Stimulated activated CD8-positive, alpha-beta memory T cell treated with anti-CD3 and anti-CD28 coated beads, Interleukin-15, amount 100 ng/mL, for 1 hour (primary cell): Measurements from ENCODE around the gene SLCO2B1.

Experiments
- DNase-seq: peaks from one replicate; pipeline ENCODE4 v3.0.0-alpha.2; 2020; ENCODE audit warnings: low read depth

SLCO2B1 gene

GRCh38 chr11:75193711-75194110, 42.8 kb downstream of the SLCO2B1 start:
- no peak for DNase-seq

- no peak for DNase-seq
Observed at GRCh38 chr11:75194147-75194546, 43.2 kb downstream of the SLCO2B1 start.

DNA sequence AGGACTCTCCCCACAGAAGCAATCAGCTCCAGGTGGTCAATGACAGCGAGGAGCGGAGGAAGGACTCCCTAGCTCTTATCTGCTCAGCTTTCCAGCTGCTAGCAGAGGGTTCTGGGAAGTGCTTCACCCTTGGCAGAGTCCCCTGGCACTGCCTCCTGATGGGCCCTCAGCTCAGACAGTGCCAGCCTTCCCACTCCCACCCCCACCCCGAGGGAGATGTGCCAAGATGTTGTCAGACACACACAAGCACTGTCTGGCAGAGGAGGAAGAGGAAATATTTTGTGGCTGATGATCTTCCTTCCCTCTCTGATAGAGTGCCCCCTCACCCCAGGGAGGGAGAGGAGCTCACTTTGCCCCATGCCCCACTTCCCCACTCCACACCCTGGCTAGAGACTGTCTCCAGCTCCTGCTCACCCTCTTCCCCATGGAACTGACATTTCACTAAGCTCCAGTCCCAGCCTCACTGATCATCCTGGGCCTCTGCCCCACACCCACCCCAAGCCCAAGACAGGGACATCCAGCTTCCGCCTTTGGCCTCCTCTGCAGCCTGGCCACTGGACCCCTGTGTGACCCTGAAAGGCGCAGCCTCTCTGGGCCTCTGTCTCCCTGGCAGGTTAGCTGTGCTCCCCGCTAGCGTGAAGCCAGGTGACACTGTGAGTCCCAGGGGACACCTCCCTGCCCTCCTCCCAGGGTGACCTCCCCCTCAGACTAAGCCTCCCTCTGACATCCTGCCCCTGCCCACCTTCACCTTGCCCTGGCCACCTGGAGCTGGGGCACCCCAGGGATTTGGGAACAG, 44.5 kb downstream of the SLCO2B1 start:
- DNase-seq: no peak

DNA sequence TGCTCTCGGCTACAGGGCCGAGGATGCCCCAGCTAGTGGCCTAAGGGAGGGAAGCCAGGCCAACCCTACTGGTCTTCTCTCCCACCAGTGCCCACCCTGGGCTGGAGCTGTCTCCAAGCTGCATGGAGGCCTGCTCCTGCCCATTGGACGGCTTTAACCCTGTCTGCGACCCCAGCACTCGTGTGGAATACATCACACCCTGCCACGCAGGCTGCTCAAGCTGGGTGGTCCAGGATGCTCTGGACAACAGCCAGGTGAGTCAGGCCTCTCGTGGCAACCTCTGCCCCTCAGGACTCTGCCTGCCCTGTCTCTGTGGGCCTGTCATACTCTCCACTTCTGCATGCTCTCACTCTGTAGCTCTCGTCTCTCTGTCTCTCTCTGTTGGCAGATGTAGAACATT, 45.5 kb downstream of the SLCO2B1 start:
- DNase-seq: no peak

GRCh38 chr11:75197512-75198277, 46.8 kb downstream of the SLCO2B1 start:
- no peak for DNase-seq

DNA sequence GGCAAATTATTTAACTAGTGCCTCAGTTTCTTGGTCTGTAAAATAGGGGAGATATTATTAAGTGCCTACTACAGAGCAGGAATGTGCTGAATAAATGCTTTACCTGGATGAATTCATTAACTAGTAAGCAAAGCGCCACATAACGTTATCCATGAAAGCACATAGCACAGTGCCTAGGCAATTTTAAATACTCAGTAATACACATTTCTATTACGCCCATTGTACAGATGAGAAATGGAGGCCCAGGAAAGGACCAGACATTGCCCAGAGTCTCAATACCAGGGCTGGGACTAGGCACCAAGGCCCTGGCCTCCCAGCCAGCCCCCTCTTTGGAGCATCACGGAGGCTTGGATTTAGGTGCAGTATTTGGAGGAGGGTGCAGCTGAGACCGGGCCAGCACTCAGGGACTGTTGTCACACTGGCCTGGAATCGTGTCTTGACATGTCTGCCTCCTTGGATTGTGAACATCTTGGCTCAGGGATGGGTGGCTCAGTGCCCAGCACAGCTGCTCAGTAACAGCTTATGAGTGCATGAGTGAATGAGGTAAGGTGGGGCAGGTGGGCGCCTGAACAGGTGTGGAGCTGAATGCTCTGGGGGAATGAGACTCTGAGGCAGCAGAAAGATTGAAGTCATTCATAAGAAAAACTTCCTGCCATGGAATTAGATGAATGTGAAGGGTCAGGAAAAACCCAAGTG, 47.5 kb downstream of the SLCO2B1 start:
- no peak for DNase-seq

DNA sequence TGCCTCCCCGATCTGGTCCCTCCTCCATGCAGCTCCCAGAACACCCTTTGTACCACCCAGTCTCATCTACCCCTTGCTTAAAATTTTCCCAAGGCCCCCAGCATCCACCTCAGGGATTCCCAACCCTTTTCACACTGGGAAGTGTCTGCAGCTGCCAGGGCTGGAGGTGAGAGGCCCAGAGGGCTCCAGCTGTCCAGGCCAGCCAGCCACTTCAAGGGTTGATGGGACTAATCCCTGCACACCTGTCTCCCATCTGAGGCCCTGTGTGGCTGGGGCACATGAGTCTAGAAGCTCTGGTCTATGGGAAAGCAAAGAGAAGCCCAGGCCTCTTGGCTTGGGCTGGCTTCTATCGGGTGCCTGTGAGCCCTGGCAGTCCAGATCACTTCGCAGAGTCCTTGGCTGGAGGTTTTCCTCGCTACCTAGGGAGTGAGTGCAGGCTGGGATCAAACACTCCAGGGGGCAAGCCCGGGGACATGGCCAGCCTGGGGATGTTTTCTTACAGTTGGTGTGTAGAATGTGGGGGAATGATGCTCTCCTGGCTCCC, 48.6 kb downstream of the SLCO2B1 start:
- no peak for DNase-seq

- no peak for DNase-seq
Observed at GRCh38 chr11:75200051-75200450, 49.1 kb downstream of the SLCO2B1 start.

GRCh38 chr11:75200531-75200930, 49.6 kb downstream of the SLCO2B1 start:
- no peak for DNase-seq

DNA sequence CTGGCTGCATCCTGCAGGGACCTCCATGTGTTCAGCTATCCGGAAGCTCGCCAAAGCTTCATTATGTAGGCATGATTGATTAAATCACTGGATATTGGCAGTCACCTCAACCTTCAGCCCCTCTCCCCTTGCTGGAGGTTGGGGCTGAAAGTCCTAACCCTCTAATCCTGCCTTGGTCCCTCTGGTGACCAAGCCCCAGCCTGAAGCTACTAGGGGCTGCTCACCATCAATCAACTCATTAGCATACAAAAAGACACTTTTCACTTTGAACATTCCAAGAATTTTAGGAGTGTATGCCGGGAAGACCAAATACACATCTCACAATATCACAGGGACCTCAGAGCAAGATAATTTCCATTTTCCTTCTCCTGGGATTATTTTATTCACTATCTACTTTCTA, 50.9 kb downstream of the SLCO2B1 start:
- no peak for DNase-seq

DNA sequence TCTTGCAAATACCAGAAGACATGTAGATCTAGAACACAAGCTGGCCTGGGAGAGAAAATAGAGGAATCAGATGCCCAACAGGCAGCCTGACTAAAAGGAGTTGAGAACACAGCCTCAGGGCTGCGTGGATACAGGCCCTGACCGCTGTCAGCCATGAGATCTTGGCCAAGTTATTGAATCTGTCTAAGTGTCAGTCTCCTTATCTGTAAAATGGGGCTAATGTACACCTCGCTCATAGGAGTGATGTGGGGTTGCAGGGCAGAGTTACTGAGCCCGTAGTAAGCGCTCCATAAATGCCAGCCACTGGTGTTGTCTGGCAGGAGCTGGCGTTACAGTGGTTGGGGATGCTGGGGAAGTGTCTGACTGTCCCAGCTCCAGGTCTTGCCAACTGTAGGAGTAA, 51.3 kb downstream of the SLCO2B1 start:
- DNase-seq: no peak

- no peak for DNase-seq
Observed at GRCh38 chr11:75203138-75203537, 52.2 kb downstream of the SLCO2B1 start.

DNA sequence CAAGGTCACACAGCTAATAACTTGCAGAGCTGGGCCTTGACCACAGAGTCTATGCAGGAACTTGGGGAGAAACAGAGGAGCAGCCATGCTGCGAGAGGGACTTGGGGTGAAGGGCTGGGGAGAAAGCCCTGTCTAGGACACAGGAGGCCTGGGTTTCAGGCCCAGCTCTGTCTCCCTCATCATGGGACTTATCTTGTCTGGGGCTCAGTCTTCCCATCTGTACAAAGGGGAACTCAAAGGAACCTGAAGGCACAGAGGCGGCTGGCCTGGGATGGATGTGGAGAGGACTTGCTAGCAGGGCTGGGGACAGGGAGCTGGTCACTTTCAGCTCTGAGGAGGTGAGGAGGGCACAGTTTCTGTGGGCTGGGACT, 52.7 kb downstream of the SLCO2B1 start:
- no peak for DNase-seq

DNA sequence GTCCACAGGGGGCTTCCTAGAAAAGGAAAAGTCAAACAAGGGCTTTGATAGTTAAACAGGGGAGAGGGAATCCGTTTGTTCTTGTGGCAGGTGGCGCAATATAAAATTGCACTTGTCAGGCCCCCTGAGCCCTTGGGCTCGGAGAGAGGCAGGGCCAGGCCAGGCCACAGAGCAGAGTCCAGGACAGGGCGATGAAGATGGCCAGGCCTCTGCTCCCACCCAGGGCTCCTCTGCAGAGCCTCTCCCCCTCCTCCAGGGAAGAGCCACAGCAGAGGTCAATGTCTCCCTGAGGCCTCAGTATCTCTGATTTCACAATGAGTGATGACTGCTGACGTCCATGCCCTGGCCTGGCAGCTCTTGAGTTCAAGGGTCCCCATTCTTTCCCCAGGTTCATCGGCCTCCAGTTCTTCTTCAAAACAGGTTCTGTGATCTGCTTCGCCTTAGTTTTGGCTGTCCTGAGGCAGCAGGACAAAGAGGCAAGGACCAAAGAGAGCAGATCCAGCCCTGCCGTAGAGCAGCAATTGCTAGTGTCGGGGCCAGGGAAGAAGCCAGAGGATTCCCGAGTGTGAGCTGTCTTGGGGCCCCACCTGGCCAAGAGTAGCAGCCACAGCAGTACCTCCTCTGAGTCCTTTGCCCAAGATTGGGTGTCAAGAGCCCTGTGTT, 53.2 kb downstream of the SLCO2B1 start:
- no peak for DNase-seq

DNA sequence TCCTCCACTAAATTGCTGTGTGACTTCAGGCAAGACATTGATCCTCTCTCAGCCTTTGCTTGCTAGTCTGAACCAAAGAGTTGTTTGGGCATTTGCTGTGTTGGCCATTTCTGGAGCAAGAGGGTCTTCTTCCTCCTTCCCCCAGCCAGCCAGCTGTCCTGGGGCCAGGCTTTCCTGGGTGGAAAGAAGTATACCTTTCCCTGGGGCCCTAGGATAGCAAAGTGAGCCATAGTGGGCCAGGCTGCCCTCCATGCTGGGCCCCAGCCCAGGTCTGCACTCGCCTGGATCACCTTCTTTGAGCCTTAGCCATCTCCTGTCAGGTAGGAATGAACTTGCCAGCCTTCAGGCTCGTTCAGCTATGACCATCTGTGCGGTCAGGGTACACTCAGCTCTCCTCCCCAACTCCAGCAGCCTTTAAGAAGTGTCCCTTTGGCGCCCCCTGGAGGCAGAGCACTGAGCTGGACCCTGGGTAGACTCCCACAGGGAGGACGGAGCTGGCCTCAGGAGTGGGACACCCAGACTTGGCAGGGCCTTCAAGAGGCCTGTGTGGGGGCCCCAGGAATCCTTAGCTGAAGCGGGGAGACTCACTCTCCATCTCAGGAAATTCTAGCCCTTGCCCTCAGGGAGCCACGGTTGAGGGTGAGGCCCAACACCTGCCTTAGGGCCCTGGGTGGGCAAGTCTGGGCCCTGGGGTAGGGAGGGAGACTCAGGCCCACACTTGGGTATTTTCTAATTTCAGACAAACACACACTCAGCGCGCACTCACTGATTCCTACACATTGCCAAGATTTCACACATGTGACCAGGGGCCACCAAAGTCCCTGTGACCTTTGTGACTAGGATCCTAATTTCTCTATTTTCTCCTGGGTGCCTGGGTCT, 54.0 kb downstream of the SLCO2B1 start:
- DNase-seq: peak; percentile 71

GRCh38 chr11:75205564-75206020, 54.7 kb downstream of the SLCO2B1 start:
- no peak for DNase-seq

DNA sequence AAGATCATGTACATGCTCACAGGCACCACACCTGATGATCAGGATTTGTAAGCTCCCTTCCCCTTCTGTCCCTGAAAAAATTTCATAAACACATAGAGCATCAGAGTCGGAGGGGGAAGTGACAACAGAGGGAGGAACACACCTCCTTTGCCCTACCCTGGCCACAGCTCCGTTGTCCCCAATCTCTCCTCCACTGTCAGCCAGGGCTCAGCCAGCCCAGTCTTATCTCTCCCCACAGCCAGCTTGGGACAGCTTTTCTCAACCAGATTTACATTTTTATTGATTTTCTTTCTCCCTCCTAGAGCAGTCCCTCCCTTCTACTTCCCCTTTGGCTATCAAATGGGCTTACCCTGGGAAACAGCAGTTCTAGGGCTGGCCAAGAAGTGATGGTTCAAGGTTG, 57.5 kb downstream of the SLCO2B1 start:
- no peak for DNase-seq

GRCh38 chr11:75212411-75212810, 61.5 kb downstream of the SLCO2B1 start:
- DNase-seq: no peak

GRCh38 chr11:75214411-75214821, 63.5 kb downstream of the SLCO2B1 start:
- DNase-seq: peak; percentile 56

DNA sequence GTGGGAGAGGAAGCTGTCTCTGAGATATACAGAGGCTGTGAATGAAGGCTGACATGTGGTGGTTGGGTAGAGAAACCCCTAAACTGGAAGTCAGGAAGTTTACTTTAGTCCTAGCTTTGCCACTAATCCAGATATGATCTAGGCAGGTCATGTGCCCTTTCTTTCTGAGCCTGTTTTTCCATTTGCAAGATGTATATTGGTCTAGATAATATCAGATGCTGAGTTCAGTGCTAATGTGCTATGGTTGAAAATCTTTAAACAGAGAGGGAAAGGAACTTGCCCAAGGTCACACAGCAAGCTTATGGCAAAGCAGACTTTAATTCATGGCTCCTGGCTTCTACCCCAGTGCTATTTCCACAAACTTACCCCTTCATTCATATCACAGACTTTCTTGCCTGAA, 63.9 kb downstream of the SLCO2B1 start:
- DNase-seq: no peak

DNA sequence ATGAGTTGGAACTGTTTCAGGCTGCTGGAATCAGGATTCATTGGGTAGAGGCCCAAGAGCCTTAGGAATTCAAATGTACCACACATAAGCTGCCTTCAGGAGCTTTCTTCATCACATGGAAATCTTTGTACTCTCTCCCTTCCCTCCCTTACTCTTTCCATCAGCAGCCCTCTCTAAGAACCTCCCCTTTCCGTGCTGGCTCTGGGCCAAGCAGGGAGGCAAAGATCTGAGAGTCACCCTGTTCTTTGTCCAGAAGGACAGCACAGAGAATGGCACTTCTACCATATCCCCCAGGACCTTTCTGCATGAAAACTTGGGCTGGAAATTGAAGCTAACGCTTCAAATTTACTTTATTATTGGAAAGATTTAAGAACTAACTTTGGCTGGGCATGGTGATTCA, 69.0 kb downstream of the SLCO2B1 start:
- DNase-seq: no peak
